ENCODE measurements around the gene HIVEP2. TPM values are rescaled to one million over a fixed set of nuclear protein-coding genes. Genes with fewer than 3 reads are reported as not detected.

Gene HIVEP2
- total RNA-seq, 1 experiment from 2014 or later = 8.3 TPM

DNA sequence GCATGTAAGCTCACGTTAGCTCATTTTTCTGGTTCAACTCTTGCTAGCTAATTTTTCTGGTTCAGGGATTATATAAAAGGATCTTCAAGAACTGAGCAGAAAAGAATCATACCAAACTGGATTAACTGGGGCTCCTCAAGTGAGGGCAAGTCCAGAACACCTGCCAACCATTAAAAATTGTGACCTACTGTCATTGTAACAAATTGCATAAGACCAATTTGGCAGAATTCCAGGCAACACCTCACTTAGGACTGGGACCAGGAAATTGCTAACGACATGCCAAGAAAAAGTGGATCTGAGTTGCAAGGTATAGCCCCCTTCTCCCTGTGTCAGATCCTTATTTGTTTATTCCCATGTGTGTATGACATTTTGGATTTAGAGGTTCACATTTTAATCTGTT is 216.6 kb downstream of the HIVEP2 start:
- no peak overlapping the region for H3K27ac ChIP-seq
- DNase-seq (ENCODE audit: low read depth in 1 of 2, low spot score in 2 of 2) = no peak
- no peaks in the 10 kb centered on the region for H3K9me3 ChIP-seq (replicated peaks)
- no peaks in the 10 kb centered on the region for H3K36me3 ChIP-seq
- no peak overlapping the region for H3K4me3 ChIP-seq
- no peaks in the 10 kb centered on the region for H3K4me1 ChIP-seq (replicated peaks)
- no peaks in the 10 kb centered on the region for H3K27me3 ChIP-seq (replicated peaks)

DNA sequence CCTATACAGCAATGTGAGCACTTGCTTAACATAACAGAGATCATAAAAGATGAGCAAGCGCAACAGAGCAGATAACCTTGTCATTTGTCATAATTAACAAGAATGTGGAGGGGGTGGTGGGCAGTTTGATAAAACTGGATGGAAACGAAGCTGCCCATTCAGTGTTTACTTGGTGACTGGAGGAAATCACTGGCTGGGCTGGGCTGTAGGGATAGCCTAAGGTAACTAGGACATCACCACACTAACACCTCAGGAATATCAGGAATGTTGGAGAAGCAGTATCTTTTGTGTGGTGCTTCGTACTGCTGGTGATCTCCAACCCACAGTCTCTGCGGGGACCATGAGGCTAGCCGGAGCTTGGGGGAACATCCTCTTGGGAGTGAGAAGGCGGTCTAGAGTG is 218.4 kb downstream of the HIVEP2 start:
- no peak overlapping the region for H3K27ac ChIP-seq
- no peaks in the 10 kb centered on the region for H3K4me1 ChIP-seq (replicated peaks)
- H3K4me3 ChIP-seq = no peak overlapping the region
- no peaks in the 10 kb centered on the region for H3K9me3 ChIP-seq (replicated peaks)
- no peak for DNase-seq (ENCODE audit: low read depth in 1 of 2, low spot score in 2 of 2)
- no peaks in the 10 kb centered on the region for H3K36me3 ChIP-seq
- no peaks in the 10 kb centered on the region for H3K27me3 ChIP-seq (replicated peaks)

DNA sequence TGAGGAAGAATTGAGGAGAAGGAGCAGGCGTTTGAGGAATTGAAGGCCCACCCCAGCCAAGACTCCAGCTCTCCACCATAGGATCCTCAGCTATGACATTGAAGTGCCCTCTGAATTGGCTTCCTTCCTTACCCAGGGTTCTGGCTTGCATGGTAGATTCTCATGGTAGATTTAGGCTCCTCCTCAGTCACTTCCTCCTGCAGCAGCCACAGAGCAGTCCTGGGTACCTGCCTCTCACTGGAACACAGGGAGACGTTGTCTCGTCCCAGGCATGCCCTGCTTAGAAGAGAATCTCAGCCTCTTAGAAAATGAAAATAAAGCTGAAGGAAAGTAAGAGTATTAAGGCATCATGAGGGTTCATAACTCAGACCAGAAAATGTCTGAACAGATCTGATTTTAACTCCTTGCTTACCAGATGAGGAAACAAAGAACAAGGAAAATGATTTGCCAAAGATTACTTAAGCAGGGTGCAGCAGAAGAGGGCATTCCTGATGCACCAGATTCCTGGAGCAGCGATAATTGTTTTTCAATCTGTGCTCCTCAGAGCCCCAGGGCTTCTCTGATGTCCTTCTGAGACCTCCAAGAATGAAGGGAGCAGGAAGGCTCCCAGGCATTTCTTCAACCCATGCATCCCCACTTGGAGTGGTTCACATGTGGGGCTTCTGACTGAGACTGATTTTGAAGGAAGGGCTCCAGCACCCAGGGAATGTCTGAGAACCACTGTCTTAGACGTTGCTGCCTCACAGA is 219.8 kb downstream of the HIVEP2 start:
- Histone ChIP-seq H3K4me3 (no peak overlapping the region), H3K36me3 (no peaks in the 10 kb centered on the region), H3K27me3 (replicated peaks) (no peaks in the 10 kb centered on the region), H3K4me1 (replicated peaks) (no peaks in the 10 kb centered on the region), H3K9me3 (replicated peaks) (no peaks in the 10 kb centered on the region), H3K27ac (no peak overlapping the region)
- no peak for DNase-seq (ENCODE audit: low read depth in 1 of 2, low spot score in 2 of 2)

DNA sequence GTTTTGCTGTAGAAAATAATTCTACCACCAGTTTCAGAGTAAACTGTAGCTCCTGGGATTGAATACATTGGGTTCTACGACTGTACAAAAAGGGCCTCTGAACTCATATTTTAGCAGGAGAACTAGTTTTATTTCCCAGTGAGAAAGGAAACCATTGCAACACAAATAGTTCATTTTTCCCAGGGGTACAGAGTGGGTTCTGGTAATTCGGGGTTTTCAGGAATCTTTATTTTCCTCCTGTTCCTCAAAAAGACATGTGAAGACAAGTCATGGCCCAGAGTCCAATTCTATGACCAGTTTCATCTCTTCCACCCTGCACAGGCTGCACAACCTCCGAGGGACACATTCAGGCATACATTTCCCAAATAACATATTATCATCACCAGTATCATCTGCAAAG is 222.1 kb downstream of the HIVEP2 start:
- no peak for DNase-seq (ENCODE audit: low read depth in 1 of 2, low spot score in 2 of 2)
- no peak overlapping the region for H3K4me3 ChIP-seq
- H3K4me1 ChIP-seq (replicated peaks) = no peaks in the 10 kb centered on the region
- no peaks in the 10 kb centered on the region for H3K36me3 ChIP-seq
- H3K27ac ChIP-seq = no peak overlapping the region
- no peaks in the 10 kb centered on the region for H3K9me3 ChIP-seq (replicated peaks)
- H3K27me3 ChIP-seq (replicated peaks) = no peaks in the 10 kb centered on the region

DNA sequence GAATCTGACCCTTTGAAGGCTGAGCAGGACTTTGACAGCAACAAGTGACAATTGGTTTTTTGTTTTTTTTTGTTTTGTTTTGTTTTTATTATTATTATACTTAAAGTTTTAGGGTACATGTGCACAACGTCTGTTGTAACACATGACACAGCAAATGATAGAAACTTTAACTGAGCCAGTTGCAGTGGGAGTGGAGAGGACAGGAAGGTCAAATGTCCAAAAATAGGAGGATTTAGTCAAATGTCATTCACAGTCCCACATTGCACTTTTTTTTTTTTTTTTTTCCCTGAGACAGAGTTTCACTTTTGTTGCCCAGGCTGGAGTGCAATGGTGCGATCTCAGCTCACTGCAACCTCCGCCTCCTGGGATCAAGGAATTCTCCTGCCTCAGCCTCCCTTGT is 223.0 kb downstream of the HIVEP2 start:
- Histone ChIP-seq H3K27me3 (replicated peaks) (no peaks in the 10 kb centered on the region), H3K9me3 (replicated peaks) (no peaks in the 10 kb centered on the region), H3K4me3 (no peak overlapping the region), H3K36me3 (no peaks in the 10 kb centered on the region), H3K27ac (no peak overlapping the region), H3K4me1 (replicated peaks) (no peaks in the 10 kb centered on the region)
- DNase-seq (ENCODE audit: low read depth in 1 of 2, low spot score in 2 of 2) = no peak

DNA sequence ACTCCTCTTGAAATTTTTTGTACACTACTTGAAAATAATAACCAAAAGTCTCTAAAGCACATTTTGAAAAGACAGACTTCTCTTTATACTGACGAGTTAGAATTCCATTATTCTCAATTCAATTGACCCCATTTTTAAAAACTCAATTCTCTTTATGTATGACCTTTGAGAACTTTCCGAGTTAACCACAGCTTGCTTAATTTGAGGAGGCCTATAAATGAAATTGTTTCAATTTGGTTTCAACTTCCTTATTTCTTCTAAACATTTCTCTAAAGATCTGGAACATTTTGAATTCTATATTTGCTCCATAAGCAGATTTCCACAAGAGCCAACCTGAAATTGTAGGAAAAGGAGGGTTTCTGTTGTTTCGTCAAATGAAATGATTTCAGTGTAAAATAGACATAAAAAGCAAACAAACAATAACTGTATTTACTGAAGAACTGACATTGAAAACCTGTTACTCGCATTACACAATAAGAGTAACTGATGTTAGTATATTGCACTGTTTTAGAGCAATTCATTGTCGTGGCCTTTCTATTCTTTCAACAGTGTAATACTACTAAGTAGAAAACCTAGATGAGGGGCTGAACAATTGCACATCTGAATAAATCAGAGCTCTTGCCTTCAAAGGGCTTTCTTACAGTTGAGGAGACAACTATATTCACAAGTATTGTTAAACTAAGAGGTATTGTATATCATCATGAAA is 223.6 kb downstream of the HIVEP2 start:
- Histone ChIP-seq H3K36me3 (no peaks in the 10 kb centered on the region), H3K4me1 (replicated peaks) (no peaks in the 10 kb centered on the region), H3K9me3 (replicated peaks) (no peaks in the 10 kb centered on the region), H3K27me3 (replicated peaks) (no peaks in the 10 kb centered on the region), H3K4me3 (no peak overlapping the region), H3K27ac (no peak overlapping the region)
- no peak for DNase-seq (ENCODE audit: low read depth in 1 of 2, low spot score in 2 of 2)

DNA sequence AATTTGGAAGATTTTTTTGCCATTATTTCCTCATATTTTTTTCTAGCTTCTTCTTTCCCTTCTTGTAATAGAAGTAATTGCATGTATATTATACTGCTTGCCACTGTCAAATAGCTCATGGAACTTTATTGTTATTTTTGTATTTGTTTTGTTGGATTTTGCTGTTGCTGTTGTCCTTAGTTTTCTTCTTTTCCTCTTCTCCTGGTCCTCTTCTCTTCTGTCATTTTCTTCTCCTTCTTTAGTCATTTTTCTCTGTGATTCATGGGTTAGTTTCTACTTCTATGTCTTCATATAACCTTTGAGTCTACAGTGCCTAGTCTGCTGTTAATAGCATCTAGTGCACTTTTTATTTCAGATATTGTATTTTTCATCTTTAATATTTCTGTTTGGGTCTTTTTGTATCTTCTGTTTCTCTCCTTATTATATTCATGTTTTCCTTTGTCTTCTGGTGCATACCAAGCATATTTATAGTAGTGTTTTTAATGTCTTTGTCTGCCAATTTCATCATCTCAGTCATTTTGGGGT is 226.2 kb downstream of the HIVEP2 start:
- H3K4me3 ChIP-seq = no peak overlapping the region
- no peak for DNase-seq (ENCODE audit: low read depth in 1 of 2, low spot score in 2 of 2)
- H3K9me3 ChIP-seq (replicated peaks) = no peaks in the 10 kb centered on the region
- no peak overlapping the region for H3K27ac ChIP-seq
- H3K27me3 ChIP-seq (replicated peaks) = no peaks in the 10 kb centered on the region
- no peaks in the 10 kb centered on the region for H3K36me3 ChIP-seq
- H3K4me1 ChIP-seq (replicated peaks) = no peaks in the 10 kb centered on the region

DNA sequence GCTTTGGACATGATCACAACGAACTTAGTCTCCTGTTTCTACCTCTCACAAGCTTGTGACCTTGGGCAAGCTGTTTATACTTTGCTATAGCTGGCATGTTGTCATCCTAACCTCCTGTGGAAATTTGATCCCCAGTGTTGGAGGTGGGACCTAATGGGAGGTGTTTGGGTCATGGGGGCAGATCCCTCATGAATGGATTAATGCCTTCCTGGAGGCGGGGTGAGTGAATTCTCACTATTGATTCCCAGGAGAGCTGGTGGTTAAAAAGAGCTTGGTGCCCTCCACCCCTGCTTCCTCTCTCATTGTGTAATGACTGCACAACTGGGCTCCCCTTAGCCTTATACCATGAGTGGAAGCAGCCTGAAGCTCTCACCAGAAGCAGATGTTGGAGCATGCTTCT is 228.9 kb downstream of the HIVEP2 start:
- Histone ChIP-seq H3K9me3 (replicated peaks) (no peaks in the 10 kb centered on the region), H3K4me1 (replicated peaks) (no peaks in the 10 kb centered on the region), H3K4me3 (no peak overlapping the region), H3K27ac (no peak overlapping the region), H3K27me3 (replicated peaks) (no peaks in the 10 kb centered on the region), H3K36me3 (no peaks in the 10 kb centered on the region)
- DNase-seq (ENCODE audit: low read depth in 1 of 2, low spot score in 2 of 2) = no peak

DNA sequence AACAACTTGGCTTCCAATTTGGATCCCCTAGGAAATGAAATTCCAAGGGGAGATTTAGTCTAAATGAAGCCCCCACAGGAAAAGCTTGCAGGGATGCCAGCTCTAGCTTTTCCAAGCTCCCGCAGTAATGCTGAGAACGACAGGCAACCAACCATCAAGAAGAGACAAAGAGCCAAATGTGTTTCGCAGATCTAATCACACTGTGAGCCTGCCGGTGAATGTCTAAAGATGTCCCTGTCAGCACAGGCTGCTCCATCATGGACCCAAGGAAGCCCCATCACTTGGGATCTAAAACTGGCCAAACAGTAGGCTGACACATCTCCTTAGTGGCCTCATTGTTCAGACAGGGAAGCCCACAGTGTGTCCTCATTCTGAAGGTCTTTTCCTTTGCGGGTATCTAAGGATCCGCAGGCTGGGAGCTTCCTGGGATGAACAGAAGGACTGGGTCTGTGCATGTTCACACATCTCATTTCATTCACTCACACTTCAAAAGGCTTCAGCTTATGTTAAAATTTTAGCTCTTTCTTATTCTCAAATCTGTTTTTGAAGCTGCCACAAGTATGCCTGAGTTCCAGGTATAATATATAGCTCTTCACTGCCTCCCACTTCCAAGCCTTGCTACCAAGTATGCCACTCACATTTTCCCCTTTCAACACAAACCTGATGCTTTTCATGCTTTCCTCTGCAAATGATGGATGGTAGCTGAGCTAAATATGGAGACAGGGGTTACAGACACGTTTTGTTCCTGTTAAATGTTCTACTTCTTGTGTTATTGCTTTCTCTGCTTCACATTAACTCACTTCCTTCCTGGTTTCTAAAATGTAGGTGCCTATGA is 229.8 kb downstream of the HIVEP2 start:
- Histone ChIP-seq H3K4me1 (replicated peaks) (no peaks in the 10 kb centered on the region), H3K36me3 (no peaks in the 10 kb centered on the region), H3K9me3 (replicated peaks) (no peaks in the 10 kb centered on the region), H3K4me3 (no peak overlapping the region), H3K27me3 (replicated peaks) (no peaks in the 10 kb centered on the region), H3K27ac (no peak overlapping the region)
- no peak for DNase-seq (ENCODE audit: low read depth in 1 of 2, low spot score in 2 of 2)

DNA sequence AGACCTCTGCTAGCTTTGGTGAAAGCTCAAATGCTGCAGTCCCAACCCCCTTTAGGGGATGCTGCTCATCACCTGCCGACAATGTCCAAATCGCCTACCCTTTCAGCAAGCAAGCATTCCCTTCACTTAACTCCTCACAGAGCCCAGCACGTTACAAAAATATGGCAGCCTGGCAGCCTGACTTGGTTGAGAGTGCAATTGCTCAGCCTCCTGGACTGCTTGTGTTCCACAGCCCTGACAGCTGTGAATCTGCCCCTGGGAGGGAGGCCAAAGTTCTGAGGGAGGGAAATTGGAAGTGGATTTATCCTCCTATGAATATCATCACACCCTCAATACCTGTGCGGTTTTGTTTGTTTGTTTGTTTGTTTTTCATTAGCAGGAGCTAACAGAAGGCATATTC is 231.0 kb downstream of the HIVEP2 start:
- Histone ChIP-seq H3K36me3 (no peaks in the 10 kb centered on the region), H3K9me3 (replicated peaks) (no peaks in the 10 kb centered on the region), H3K27ac (no peak overlapping the region), H3K27me3 (replicated peaks) (no peaks in the 10 kb centered on the region), H3K4me3 (no peak overlapping the region), H3K4me1 (replicated peaks) (no peaks in the 10 kb centered on the region)
- no peak for DNase-seq (ENCODE audit: low read depth in 1 of 2, low spot score in 2 of 2)

DNA sequence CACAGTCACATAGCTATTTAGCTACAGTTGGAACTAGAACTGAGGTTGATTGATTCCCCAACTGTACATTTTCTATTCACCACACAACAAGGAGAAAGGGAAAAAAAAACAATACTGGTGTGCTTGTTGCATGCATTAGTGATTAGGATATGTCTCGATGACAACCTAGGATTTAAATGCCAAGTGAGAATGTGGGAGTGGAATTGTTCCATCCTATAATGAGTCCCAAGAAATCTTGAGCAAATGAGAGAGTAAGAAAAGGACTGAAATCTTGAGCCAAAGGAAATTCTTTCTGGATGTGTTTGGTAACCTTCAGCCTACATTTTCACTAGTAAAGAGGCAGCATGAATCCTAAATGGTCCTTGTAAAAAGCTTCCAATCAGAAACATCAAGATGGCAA is 232.7 kb downstream of the HIVEP2 start:
- H3K27ac ChIP-seq = no peak overlapping the region
- H3K4me3 ChIP-seq = no peak overlapping the region
- no peaks in the 10 kb centered on the region for H3K36me3 ChIP-seq
- no peaks in the 10 kb centered on the region for H3K27me3 ChIP-seq (replicated peaks)
- H3K4me1 ChIP-seq (replicated peaks) = no peaks in the 10 kb centered on the region
- DNase-seq (ENCODE audit: low read depth in 1 of 2, low spot score in 2 of 2) = no peak
- no peaks in the 10 kb centered on the region for H3K9me3 ChIP-seq (replicated peaks)

DNA sequence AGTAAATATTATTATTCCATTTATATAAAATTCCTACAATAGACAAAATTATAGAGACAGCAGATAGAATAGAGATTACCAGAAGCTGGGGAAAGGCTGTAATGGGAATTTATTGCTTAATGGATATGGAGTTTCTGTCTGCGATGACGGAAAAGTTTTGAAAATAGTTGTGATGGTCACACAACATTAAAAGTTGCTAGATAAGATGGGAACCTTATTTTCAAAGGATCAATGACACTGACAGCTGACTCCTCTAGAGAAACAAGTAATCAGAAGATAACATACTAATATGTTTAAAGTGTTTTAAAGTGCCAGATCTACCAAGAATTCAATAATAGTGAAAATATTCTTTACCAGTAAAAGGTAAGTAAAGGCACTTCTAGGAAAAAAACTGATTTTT is 236.3 kb downstream of the HIVEP2 start:
- Histone ChIP-seq H3K27ac (no peak overlapping the region), H3K4me1 (replicated peaks) (no peaks in the 10 kb centered on the region), H3K4me3 (no peak overlapping the region), H3K36me3 (no peaks in the 10 kb centered on the region), H3K9me3 (replicated peaks) (no peaks in the 10 kb centered on the region), H3K27me3 (replicated peaks) (no peaks in the 10 kb centered on the region)
- no peak for DNase-seq (ENCODE audit: low read depth in 1 of 2, low spot score in 2 of 2)

DNA sequence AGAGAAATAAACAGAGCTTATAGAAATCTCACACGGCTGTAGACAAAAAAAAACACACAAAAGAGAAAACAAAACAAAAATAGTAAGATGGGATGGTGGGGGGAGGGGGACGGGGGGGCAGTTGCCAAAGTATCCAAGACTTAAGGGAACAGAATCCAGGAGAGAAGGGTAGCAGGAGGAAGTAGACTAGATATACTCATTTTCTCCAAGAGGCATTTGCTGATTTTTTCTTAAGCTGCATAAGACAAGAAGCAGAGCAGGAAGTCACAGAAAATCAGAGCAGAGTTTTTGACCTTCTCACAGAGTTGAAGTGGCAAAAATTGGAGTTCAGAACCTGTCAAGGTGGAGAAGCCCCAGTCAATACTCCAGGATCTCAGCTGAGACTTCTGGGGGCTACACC is 237.7 kb downstream of the HIVEP2 start:
- Histone ChIP-seq H3K4me3 (no peak overlapping the region), H3K4me1 (replicated peaks) (no peaks in the 10 kb centered on the region), H3K36me3 (no peaks in the 10 kb centered on the region), H3K9me3 (replicated peaks) (no peaks in the 10 kb centered on the region), H3K27ac (no peak overlapping the region), H3K27me3 (replicated peaks) (no peaks in the 10 kb centered on the region)
- DNase-seq (ENCODE audit: low read depth in 1 of 2, low spot score in 2 of 2) = no peak

DNA sequence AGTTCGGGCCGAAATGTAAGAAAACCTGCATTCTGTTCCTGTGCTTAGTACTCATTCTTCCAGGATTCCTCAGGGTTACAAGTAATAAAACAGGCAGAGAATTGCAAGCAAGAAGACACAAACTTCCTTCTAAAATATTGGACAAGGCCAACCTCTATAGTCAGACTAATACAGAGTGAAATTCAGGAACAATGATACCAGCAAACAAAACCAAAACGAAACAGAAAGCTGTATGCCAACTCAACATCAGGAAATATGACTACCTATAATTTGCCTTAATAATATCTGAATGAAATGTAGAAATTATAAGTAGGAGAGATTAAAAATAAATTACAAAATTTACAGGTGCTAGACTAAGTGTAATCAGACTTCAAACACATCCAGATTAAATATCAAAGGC is 238.8 kb downstream of the HIVEP2 start:
- Histone ChIP-seq H3K27ac (no peak overlapping the region), H3K9me3 (replicated peaks) (no peaks in the 10 kb centered on the region), H3K4me1 (replicated peaks) (no peaks in the 10 kb centered on the region), H3K36me3 (no peaks in the 10 kb centered on the region), H3K27me3 (replicated peaks) (no peaks in the 10 kb centered on the region), H3K4me3 (no peak overlapping the region)
- DNase-seq (ENCODE audit: low read depth in 1 of 2, low spot score in 2 of 2) = no peak
